Astrocyte of the cerebellum (primary cell): ENCODE results near the gene RAB3IP.

ENCODE experiments used
- DNase-seq: peaks from one replicate; pipeline ENCODE4 v3.0.0-alpha.2; 2011; ENCODE audit warnings: low read depth
- H3K4me3 ChIP-seq: 2 replicates; pipeline ENCODE4 v1.5.1; 2011; ENCODE audit warnings: mild to moderate bottlenecking, low read depth, low read length, moderate library complexity
- in situ Hi-C: cut with HindIII; loops from 2 replicates; pipeline ENCODE4 v1.10.0; 2017; ENCODE audit warnings: low sequenced_read_pairs
- TF ChIP-seq, protein P1 (sequence below): IDR thresholded peaks from 2 replicates; pipeline ENCODE4 v1.5.1; 2012; ENCODE audit warnings: low read length, low read depth, moderate library complexity, mild to moderate bottlenecking; ENCODE audit errors: missing control alignments

Gene RAB3IP

GRCh38 chr12:69703146-69703642, 35.5 kb upstream of the RAB3IP start:
- H3K4me3 ChIP-seq, result no peak overlapping the region
- DNase-seq, result no peak
- in situ Hi-C loops, result no loop called here
- TF ChIP-seq, protein P1, sequence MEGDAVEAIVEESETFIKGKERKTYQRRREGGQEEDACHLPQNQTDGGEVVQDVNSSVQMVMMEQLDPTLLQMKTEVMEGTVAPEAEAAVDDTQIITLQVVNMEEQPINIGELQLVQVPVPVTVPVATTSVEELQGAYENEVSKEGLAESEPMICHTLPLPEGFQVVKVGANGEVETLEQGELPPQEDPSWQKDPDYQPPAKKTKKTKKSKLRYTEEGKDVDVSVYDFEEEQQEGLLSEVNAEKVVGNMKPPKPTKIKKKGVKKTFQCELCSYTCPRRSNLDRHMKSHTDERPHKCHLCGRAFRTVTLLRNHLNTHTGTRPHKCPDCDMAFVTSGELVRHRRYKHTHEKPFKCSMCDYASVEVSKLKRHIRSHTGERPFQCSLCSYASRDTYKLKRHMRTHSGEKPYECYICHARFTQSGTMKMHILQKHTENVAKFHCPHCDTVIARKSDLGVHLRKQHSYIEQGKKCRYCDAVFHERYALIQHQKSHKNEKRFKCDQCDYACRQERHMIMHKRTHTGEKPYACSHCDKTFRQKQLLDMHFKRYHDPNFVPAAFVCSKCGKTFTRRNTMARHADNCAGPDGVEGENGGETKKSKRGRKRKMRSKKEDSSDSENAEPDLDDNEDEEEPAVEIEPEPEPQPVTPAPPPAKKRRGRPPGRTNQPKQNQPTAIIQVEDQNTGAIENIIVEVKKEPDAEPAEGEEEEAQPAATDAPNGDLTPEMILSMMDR, result no peak

GRCh38 chr12:69704357-69704756, 34.3 kb upstream of the RAB3IP start:
- DNase-seq, result no peak
- no peak overlapping the region for H3K4me3 ChIP-seq
- TF ChIP-seq, protein P1, result no peak
- in situ Hi-C loops, result no loop called here

DNA sequence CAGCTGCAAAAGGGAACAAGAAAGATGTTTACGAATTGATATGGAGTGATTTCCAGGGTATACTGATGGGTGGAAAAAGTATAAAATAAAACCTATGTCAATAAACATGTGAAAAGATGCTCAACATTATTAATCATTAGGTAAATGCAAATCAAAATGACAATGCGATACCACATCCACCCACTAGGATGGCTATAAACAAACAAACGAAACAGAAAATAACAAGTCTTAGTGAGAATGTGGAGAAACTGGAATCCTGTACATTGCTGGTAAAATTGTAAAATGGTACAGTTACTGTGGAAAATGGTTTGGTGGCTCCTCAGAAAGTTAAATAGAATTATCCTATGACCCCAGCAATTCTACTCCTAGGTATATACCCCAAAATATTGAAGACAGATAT, 30.0 kb upstream of the RAB3IP start:
- TF ChIP-seq, protein P1, result no peak
- no peak for DNase-seq
- in situ Hi-C loops, result no loop called here
- no peak overlapping the region for H3K4me3 ChIP-seq

DNA sequence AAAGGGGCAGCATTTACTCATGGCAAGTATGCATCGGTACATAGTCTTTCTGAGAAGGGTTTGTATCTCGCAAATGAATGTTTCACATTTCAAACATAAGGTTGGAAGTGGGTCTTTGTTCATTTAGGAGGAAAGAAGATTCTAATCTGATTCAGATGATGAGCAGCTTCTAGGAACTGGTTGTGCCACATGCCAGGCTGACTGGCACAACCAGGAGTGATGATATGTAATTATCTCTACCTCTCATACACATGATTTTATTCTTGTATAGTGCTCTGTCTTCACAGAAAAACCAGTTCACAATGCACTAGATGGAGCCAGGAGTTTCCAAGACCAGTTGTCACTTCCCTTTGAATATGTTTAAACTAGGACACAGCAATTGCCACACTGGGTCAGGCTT, 25.8 kb upstream of the RAB3IP start:
- TF ChIP-seq, protein P1, result no peak
- in situ Hi-C loops, result no loop called here
- H3K4me3 ChIP-seq, result no peak overlapping the region
- no peak for DNase-seq

- DNase-seq, result no peak
- in situ Hi-C loops, result no loop called here
- no peak overlapping the region for H3K4me3 ChIP-seq
- TF ChIP-seq, protein P1, result no peak
Measured at GRCh38 chr12:69714542-69714941, 24.1 kb upstream of the RAB3IP start.

DNA sequence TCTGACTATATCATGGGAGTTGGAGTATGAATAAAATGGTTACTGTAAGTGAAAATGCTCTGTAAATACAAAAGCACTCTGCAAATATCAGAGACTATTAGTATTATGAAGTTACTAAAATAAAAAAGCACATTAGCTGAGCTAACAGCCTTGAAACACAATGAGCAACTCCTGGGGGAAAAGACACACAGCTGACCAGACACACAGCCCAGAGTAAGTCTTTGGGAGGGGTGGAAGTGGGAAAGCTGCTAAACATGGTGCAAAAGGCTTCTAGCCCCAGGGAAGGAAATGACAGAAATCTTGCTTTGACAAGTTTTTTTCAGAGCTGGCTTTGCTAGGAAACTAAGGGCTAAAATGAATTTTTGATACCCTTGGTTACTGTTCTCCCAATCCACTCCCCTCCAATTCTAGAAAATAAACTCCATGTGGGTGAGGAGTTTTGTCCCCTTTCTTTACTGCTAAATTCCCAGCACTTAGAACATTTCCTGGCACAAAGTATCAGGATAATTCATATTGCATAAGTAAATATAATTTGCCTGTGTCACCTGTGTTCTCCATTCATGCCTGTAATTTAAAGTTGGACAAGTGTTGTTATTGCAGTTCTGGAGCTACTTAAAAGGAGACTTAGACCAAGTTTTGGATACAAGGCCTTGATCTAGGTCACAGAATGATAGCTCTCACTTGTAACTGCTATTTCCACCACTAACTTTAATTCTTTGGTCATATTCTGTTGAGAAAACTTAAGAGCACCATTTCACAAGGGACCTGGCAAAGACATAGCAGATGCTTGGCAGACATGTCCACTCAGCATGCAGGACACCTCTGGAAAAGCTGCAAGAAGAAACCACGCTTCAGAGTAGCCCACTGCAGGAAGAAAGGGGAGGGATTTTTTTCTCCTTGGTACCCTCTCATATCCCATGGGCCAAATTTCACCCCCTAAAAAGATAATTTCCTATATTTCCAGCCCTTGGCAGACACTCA, 19.0 kb upstream of the RAB3IP start:
- DNase-seq, result no peak
- no peak overlapping the region for H3K4me3 ChIP-seq
- in situ Hi-C loops, result no loop called here
- TF ChIP-seq, protein P1, result no peak
